ENCODE data around the gene RFLNA.

- TF ChIP-seq CTCF (IDR thresholded peaks at IDR 0.05; ENCODE audit: low read depth, low read length) (no peak), POLR2A (IDR thresholded peaks at IDR 0.05; ENCODE audit: extremely low read depth, insufficient read length) (no peak), MAX (IDR thresholded peaks at IDR 0.05; ENCODE audit: low read depth, low read length) (no peak), MYC (IDR thresholded peaks at IDR 0.05; ENCODE audit: low read depth, low read length) (no peak)
Measured at GRCh38 chr12:124345795-124346194, 50.9 kb downstream of the RFLNA start.

All from NB4 (cell line).